Measurements from ENCODE around the gene PALLD. TPM values are rescaled to one million over a fixed set of nuclear protein-coding genes. Genes with fewer than 3 reads are reported as not detected.

The PALLD gene
- total and polyA plus RNA-seq, 2 of the 8 experiments (the other 6 are each of a cell fraction or from before 2014, with no cell fraction given) = 10.5 to 25.0 TPM

- H3K36me3 ChIP-seq (ENCODE audit: control insufficient read depth in 2 of 4, insufficient read depth in 4 of 4, low read length in 3 of 4) = no peaks in the 10 kb centered on the region
- H3K4me2 ChIP-seq (ENCODE audit: insufficient read depth in 1 of 2, low read depth in 2 of 2, low read length in 2 of 2) = no peak overlapping the region
- H3K4ac ChIP-seq (replicated peaks; ENCODE audit: insufficient read length, low read depth, low read length) = no peak overlapping the region
- H2BK12ac ChIP-seq (ENCODE audit: low read depth, low read length) = no peak overlapping the region
- H3K23me2 ChIP-seq (ENCODE audit: low read depth, low read length) = no peaks in the 10 kb centered on the region
- H3K79me1 ChIP-seq (ENCODE audit: low read depth, low read length) = no peaks in the 10 kb centered on the region
- no peak overlapping the region for H2BK20ac ChIP-seq (ENCODE audit: low read length)
- H4K8ac ChIP-seq (ENCODE audit: extremely low read depth, insufficient read depth, low read length) = no peak overlapping the region
- ChIA-PET CTCF (ENCODE audit: partially characterized antibody) (interaction anchor here (0.6 kb wide), 2 partner anchors 9 to 13 kb away, joined by 3 to 4 read pairs; no protein-coding TSS in a partner anchor), POLR2A (ENCODE audit: partially characterized antibody) (no interaction called here)
- no peak overlapping the region for H2BK5ac ChIP-seq (ENCODE audit: low read depth, low read length)
- no peaks in the 10 kb centered on the region for H4K20me1 ChIP-seq (replicated peaks in 1 of 2; ENCODE audit: control insufficient read depth in 1 of 2, insufficient read depth in 2 of 2, low read length in 2 of 2)
- H3K18ac ChIP-seq (ENCODE audit: extremely low read depth, low read length) = no peak overlapping the region
- DNase-seq (ENCODE audit: low read depth in 1 of 2, low spot score in 2 of 2) (no peak), FAIRE-seq (no peak)
- no peaks in the 10 kb centered on the region for H3K27me3 ChIP-seq (replicated peaks in 1 of 4; ENCODE audit: control insufficient read depth in 3 of 4, extremely low read depth in 1 of 4, insufficient read depth in 3 of 4, low read length in 3 of 4)
- H4K5ac ChIP-seq (ENCODE audit: insufficient read length, low read depth, low read length) = no peak overlapping the region
- H4K91ac ChIP-seq (replicated peaks; ENCODE audit: insufficient read length, low read length) = no peak overlapping the region
- no peak overlapping the region for H3K4me3 ChIP-seq (ENCODE audit: extremely low read depth in 1 of 4, insufficient read depth in 2 of 4, low read depth in 3 of 4, low read length in 4 of 4)
- no peaks in the 10 kb centered on the region for H3K79me2 ChIP-seq (ENCODE audit: control insufficient read depth in 1 of 2, insufficient read depth in 2 of 2, low read length in 2 of 2)
- H3K56ac ChIP-seq (replicated peaks; ENCODE audit: insufficient read length, low read depth, low read length) = no peak overlapping the region
- WGBS, 2 experiments (ENCODE audit: extremely low coverage in 1 of 2, insufficient coverage in 1 of 2, insufficient read length in 1 of 2, insufficient replicate concordance in 2 of 2, low coverage in 1 of 2, low lambda C conversion rate in 2 of 2, missing lambda C conversion rate in 1 of 2) = 94% methylated on average over 3 of the region's 3 CpGs; no CpG with 5 or more reads in 1 of the 2 experiments
- no peak overlapping the region for H3K27ac ChIP-seq (ENCODE audit: low read depth, low read length)
- H3K14ac ChIP-seq (ENCODE audit: insufficient read length) = no peak overlapping the region
- H3K23ac ChIP-seq (ENCODE audit: insufficient read length) = no peak overlapping the region
- H2AFZ ChIP-seq (ENCODE audit: low read length) = no peak overlapping the region
- H2BK120ac ChIP-seq (replicated peaks; ENCODE audit: low read depth, low read length) = no peak overlapping the region
- H2AK5ac ChIP-seq (ENCODE audit: low read depth, low read length) = no peak overlapping the region
- no peaks in the 10 kb centered on the region for H3K4me1 ChIP-seq (replicated peaks in 1 of 4; ENCODE audit: control insufficient read depth in 3 of 4, insufficient read depth in 4 of 4, low read length in 3 of 4)
- H2BK15ac ChIP-seq (ENCODE audit: low read length) = no peak overlapping the region
- H3K9ac ChIP-seq (replicated peaks in 1 of 4; ENCODE audit: extremely low read depth in 1 of 4, low read depth in 3 of 4, low read length in 3 of 4) = no peak overlapping the region
- H3K9me3 ChIP-seq (ENCODE audit: insufficient read depth in 2 of 2, low read depth in 1 of 2, low read length in 1 of 2) = no peaks in the 10 kb centered on the region
- no peak for TF ChIP-seq GTF2F1 (IDR thresholded peaks at IDR 0.05; ENCODE audit: borderline replicate concordance, low read depth, low read length)
- TF ChIP-seq SUZ12 (IDR thresholded peaks at IDR 0.05; ENCODE audit: low read length) = no peak
- no peak for TF ChIP-seq BRCA1 (IDR thresholded peaks at IDR 0.05; ENCODE audit: low read depth, low read length)
- TF ChIP-seq HDAC2 (IDR thresholded peaks at IDR 0.05; ENCODE audit: borderline replicate concordance in 1 of 2, low read depth in 2 of 2, low read length in 2 of 2) = no peak
These were observed 40.7 kb downstream of the PALLD start for GRCh38 chr4:168537571-168537970.

All from H1 (cell line).